Measurements from ENCODE around the gene KLF17. TPM values are rescaled to one million over a fixed set of nuclear protein-coding genes. Genes with fewer than 3 reads are reported as not detected.

Gene KLF17
- total RNA-seq, 1 experiment from 2014 or later, result 0.26 TPM

- CTCF ChIA-PET, result no interaction called here
- no peak for DNase-seq
- BruUV-seq (replicated peaks), result no TSS peak
- H3K4me3 ChIP-seq (ENCODE audit: low read length), result no peak overlapping the region
- H3K27me3 ChIP-seq (ENCODE audit: low read length), result no peaks in the 10 kb centered on the region
- POLR2A ChIA-PET (ENCODE audit: unreplicated experiment), result no interaction called here
- no peak overlapping the region for H3K4me2 ChIP-seq (ENCODE audit: low read length)
- no peaks in the 10 kb centered on the region for H3K36me3 ChIP-seq (ENCODE audit: low read depth, low read length)
- peaks cover 6% of the 10 kb centered on the region for H3K4me1 ChIP-seq (ENCODE audit: insufficient read depth, low read length)
- no peaks in the 10 kb centered on the region for H3K9me2 ChIP-seq (replicated peaks; ENCODE audit: low read length)
- intact Hi-C loops (cut with micrococcal nuclease), result no loop called here
- H3K27ac ChIP-seq (ENCODE audit: low read length), result no peak overlapping the region
- no peak overlapping the region for H2AFZ ChIP-seq (ENCODE audit: low read length)
- no peak overlapping the region for H3K9ac ChIP-seq (ENCODE audit: low read length)
- H3K79me2 ChIP-seq (ENCODE audit: low read length), result no peaks in the 10 kb centered on the region
- TF ChIP-seq CTCF (conservative IDR thresholded peaks at IDR 0.05; ENCODE audit: low read depth, low read length) (no peak), EZH2phosphoT487 (IDR thresholded peaks at IDR 0.05; ENCODE audit: borderline replicate concordance, low read length) (no peak), EZH2 (IDR thresholded peaks at IDR 0.05; ENCODE audit: low read length, unreplicated experiment) (no peak)
- H3F3A ChIP-seq (ENCODE audit: low read length, unreplicated experiment), result no peaks in the 10 kb centered on the region
- no peak for ATAC-seq
- H3K9me3 ChIP-seq (ENCODE audit: low read length), result no peaks in the 10 kb centered on the region
- no peaks in the 10 kb centered on the region for H4K20me1 ChIP-seq (ENCODE audit: low read length)
Observed at GRCh38 chr1:44108971-44109370, 9.7 kb upstream of the KLF17 start.

- ChIA-PET CTCF (no interaction called here), POLR2A (ENCODE audit: unreplicated experiment) (no interaction called here)
- TF ChIP-seq EZH2 (IDR thresholded peaks at IDR 0.05; ENCODE audit: low read length, unreplicated experiment) (no peak), CTCF (conservative IDR thresholded peaks at IDR 0.05; ENCODE audit: low read depth, low read length) (no peak), EZH2phosphoT487 (IDR thresholded peaks at IDR 0.05; ENCODE audit: borderline replicate concordance, low read length) (no peak)
- H3K79me2 ChIP-seq (ENCODE audit: low read length), result no peaks in the 10 kb centered on the region
- H3K36me3 ChIP-seq (ENCODE audit: low read depth, low read length), result no peaks in the 10 kb centered on the region
- no peak overlapping the region for H2AFZ ChIP-seq (ENCODE audit: low read length)
- no TSS peak for BruUV-seq (replicated peaks)
- no peak overlapping the region for H3K4me3 ChIP-seq (ENCODE audit: low read length)
- ATAC-seq (no peak), DNase-seq (no peak)
- peaks cover 6% of the 10 kb centered on the region for H3K4me1 ChIP-seq (ENCODE audit: insufficient read depth, low read length)
- H3K27ac ChIP-seq (ENCODE audit: low read length), result no peak overlapping the region
- no peaks in the 10 kb centered on the region for H4K20me1 ChIP-seq (ENCODE audit: low read length)
- no peaks in the 10 kb centered on the region for H3K9me2 ChIP-seq (replicated peaks; ENCODE audit: low read length)
- no peaks in the 10 kb centered on the region for H3K9me3 ChIP-seq (ENCODE audit: low read length)
- no peaks in the 10 kb centered on the region for H3K27me3 ChIP-seq (ENCODE audit: low read length)
- H3F3A ChIP-seq (ENCODE audit: low read length, unreplicated experiment), result no peaks in the 10 kb centered on the region
- intact Hi-C loops (cut with micrococcal nuclease), result no loop called here
- no peak overlapping the region for H3K4me2 ChIP-seq (ENCODE audit: low read length)
- H3K9ac ChIP-seq (ENCODE audit: low read length), result no peak overlapping the region
Observed at GRCh38 chr1:44110916-44111315, 7.7 kb upstream of the KLF17 start.

- POLR2A ChIA-PET (ENCODE audit: unreplicated experiment), result no interaction called here
Observed at GRCh38 chr1:44111861-44112260, 6.8 kb upstream of the KLF17 start.

More at GRCh38 chr1:44111861-44112260, 6.8 kb upstream of the KLF17 start:
- Histone ChIP-seq H3K4me3 (ENCODE audit: low read length) (no peak overlapping the region), H3K9me2 (replicated peaks; ENCODE audit: low read length) (no peaks in the 10 kb centered on the region), H3K79me2 (ENCODE audit: low read length) (no peaks in the 10 kb centered on the region), H3F3A (ENCODE audit: low read length, unreplicated experiment) (no peaks in the 10 kb centered on the region), H4K20me1 (ENCODE audit: low read length) (no peaks in the 10 kb centered on the region), H3K4me1 (ENCODE audit: insufficient read depth, low read length) (peaks cover 6% of the 10 kb centered on the region), H3K27me3 (ENCODE audit: low read length) (no peaks in the 10 kb centered on the region), H3K27ac (ENCODE audit: low read length) (no peak overlapping the region), H3K9ac (ENCODE audit: low read length) (no peak overlapping the region), H3K4me2 (ENCODE audit: low read length) (no peak overlapping the region), H3K9me3 (ENCODE audit: low read length) (no peaks in the 10 kb centered on the region), H3K36me3 (ENCODE audit: low read depth, low read length) (no peaks in the 10 kb centered on the region), H2AFZ (ENCODE audit: low read length) (no peak overlapping the region)
- TF ChIP-seq CTCF (conservative IDR thresholded peaks at IDR 0.05; ENCODE audit: low read depth, low read length) (no peak), EZH2phosphoT487 (IDR thresholded peaks at IDR 0.05; ENCODE audit: borderline replicate concordance, low read length) (no peak), EZH2 (IDR thresholded peaks at IDR 0.05; ENCODE audit: low read length, unreplicated experiment) (no peak)
- CTCF ChIA-PET, result no interaction called here
- DNase-seq (no peak), ATAC-seq (no peak)
- intact Hi-C loops (cut with micrococcal nuclease), result no loop called here
- BruUV-seq (replicated peaks), result no TSS peak
